HG02973 (cell line): ENCODE results near the gene IL10RA.
A peak's percentile ranks its signal among the peaks of the same experiment; 100 is the strongest.

Experiments used
- ATAC-seq: cut with Tn5 transposase; IDR thresholded peaks from one replicate; pipeline ENCODE4 v1.9.1; 2021; ENCODE audit warnings: moderate library complexity; ENCODE audit not compliant: unreplicated experiment

The IL10RA gene

GRCh38 chr11:118005224-118006152, 19.3 kb downstream of the IL10RA start:
- no peak for ATAC-seq

DNA sequence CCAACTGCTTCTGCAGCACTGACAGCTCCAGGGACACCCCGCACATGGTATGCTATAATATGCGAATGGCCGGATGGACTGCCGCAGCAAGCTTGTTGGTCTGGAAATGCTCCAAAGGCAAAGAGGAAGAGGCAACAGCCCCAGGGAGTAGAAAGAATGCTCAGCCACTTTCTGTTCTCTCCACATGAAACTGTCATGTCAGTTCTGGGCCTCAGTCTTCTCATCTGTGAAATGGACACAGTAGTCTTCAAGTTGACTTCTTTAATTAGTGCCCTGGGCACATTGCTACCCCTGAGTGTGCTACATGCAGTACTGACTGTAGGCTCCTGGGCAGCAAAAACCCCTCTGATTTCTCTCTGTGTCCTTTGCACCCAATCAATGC, 19.9 kb downstream of the IL10RA start:
- ATAC-seq, result no peak

DNA sequence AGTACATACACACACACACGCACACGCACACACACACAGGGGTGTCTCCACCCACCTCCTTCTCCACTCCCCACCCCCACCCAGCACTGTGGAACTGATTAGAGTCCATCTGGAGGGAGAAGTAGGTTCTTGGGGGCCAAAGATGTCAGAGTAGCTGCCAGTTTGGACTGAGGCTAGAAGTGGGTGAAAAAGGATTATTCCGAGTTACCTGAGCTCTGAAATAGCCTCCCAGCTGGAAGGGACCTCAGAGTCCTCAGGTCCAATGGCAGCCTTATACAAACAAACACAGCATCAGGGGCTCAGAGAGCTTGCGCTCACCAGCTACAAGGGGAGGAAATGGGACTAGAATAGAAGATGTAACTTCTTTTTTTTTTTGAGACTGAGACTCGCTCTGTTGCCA, 20.8 kb downstream of the IL10RA start:
- no peak for ATAC-seq

- ATAC-seq, result peak; percentile 32
Observed at GRCh38 chr11:118007563-118008270, 21.5 kb downstream of the IL10RA start.

DNA sequence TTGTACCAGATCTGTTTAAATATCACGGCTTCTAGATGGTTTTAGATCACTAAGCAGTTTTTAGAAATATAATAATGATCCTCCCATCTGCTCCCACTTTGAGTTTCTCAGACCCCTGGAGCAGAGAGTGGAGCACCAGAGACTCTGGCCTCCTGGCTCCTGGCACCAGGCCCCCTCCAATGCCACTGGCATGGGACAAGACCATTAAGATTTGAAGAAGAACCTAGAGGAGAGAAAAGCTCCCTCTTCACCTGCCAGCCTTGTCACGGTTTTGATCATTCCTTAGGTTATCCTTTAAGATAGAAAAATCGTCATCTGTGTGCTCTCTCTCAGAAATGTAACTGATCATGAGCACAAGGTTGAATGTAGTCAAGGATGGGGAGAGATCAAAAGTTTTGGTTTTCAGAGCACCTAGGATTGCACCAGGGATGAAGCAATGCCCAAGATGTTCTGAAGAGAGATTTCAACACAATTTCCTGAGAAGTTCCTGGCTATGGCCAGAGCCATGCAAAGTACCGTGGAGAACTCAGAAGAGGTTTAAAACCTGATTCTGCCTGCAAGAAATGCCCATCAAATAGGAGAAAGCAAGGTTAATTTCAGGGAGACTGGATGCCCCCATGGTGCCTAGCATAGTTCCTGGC, 22.2 kb downstream of the IL10RA start:
- ATAC-seq, result no peak

- no peak for ATAC-seq
Observed at GRCh38 chr11:118009864-118010737, 23.9 kb downstream of the IL10RA start.

- ATAC-seq, result peak; percentile 77
Observed at GRCh38 chr11:118010738-118011461, 24.7 kb downstream of the IL10RA start.

DNA sequence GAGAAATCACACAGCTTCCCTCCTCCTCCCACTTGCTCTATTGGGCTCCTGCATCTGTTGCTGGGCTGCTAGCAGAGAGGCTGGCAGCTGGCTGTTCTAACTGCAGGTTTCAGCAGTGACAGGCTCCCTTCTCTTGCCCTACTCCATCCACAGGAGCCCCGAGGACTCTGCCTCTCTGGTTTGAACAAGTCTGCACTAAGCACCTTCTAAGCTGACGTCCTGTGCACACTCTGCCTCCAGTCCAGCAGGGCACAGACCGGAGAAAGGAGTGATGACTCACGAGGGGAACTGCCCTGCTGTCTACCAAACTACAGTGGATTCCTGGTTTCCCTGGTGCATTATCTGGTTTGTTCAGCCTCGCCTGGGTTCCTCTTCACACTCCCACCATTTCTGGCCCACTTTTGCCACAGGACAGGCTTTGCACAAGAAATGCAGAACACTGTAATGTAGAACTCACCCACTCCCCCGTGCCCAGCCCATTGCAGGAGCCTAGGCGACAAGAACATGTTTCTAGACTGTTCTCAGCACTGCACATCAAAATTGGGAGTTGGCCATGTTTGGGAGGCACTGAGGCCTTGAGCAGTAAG, 26.0 kb downstream of the IL10RA start:
- no peak for ATAC-seq

GRCh38 chr11:118014022-118014421, 27.8 kb downstream of the IL10RA start:
- no peak for ATAC-seq

- no peak for ATAC-seq
Observed at GRCh38 chr11:118015385-118015841, 29.2 kb downstream of the IL10RA start.

DNA sequence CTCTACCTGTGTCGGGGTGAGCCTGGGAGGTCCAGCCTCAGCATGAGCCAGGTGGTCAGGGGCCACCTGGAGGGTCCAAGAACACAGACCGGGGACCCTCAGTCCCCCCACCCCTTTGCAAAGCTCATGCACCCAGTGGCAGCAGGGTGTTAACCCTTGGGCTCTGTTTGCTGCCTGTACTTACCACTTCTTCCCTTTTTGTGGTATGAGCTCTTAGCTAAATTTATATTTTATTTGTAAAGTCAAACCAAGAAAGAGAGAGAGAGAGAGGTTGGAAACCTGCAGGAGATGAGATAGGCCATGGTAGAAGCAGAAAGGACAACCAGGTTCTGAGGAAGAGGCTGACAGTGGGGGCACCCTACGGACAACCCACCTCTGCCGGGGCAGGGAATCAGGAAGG, 29.9 kb downstream of the IL10RA start:
- no peak for ATAC-seq

DNA sequence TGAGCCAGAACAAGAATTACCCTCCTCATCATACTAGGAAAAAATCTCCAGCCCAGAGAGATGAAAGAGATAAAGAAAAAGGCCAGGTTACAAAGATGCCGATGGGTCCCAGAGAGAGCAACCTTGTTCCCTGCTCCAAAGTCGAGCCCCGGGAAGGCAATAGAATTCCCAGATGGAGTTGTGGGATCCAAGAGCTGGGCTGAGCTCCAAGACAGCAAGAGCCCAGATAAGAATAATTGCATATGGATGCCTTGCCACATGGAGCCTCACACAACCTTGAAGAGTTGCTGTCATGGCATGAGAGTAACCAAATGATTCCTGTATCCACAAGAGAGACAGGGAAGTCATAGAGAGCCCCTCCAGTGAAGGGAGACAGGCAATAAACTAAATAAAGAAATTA, 30.9 kb downstream of the IL10RA start:
- ATAC-seq, result no peak

DNA sequence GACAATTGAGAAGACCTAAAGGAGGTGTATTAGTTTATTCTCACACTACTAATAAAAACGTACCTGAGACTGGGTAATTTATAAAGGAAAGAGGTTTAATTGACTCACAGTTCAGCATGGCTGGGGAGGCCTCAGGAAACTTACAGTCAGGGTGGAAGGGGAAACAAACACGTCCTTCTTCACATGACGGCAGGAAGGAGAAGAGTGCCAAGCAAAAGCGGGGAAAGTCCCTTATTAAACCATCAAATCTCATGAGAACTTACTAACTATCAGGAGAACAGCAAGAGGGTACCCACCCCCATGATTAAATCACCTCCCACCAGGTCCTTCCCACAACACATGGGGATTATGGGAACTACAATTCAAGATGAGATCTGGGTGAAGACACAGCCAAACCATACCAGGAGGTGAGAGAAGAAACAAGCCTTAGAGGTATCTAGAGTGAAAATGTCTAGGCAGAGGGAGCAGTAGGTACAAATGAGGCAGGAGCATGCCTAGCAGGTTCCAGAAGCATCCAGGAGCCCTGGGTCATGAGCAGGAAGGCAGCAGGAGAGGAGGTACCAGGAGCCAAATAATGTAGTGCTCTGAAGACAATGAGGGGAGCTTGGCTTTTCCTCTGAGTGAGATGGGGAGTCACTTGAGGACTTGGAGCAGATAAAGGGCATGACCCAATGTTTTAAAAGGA, 31.6 kb downstream of the IL10RA start:
- ATAC-seq, result no peak

GRCh38 chr11:118018401-118018800, 32.2 kb downstream of the IL10RA start:
- no peak for ATAC-seq

GRCh38 chr11:118021146-118021545, 35.0 kb downstream of the IL10RA start:
- no peak for ATAC-seq

GRCh38 chr11:118027694-118028093, 41.5 kb downstream of the IL10RA start:
- no peak for ATAC-seq

DNA sequence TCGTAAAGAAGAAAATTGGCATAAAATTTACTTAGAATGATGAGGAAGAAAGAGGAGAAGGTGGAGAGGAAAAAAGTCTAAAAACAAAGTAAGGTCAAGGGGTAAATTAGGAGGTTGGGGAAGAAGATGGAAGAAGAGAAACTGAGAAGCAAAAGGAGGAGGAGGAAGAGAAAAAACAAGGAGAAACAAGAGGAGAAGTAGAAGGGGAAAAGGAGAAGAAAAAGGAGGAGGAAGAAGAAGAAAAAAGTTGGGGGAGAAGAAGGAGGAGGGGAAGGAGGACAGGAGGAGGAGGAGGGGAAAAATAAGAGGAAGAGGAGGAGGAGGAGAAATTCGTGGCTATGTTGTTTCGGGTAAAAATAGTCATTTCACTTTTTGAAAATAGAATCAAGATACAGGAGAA, 42.4 kb downstream of the IL10RA start:
- no peak for ATAC-seq

DNA sequence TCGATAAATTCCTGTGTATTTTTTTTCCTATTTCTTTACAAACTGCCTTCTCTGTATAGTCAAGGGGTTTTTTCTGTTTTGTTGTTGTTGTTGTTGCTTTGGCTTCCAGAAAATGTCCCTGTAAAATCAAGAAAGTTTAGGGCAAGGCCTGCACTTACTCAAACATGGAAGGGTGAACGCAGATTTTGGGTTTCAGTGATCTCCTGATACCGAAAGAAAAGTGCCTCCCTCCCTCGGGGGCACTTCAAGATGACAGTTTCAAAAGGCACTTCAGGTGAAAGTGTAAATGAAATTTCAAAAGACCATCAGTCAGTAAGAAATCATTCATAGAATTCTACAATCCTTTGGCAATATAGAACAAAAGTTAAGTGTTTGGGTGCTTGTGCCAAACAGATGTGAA, 47.2 kb downstream of the IL10RA start:
- ATAC-seq, result no peak

DNA sequence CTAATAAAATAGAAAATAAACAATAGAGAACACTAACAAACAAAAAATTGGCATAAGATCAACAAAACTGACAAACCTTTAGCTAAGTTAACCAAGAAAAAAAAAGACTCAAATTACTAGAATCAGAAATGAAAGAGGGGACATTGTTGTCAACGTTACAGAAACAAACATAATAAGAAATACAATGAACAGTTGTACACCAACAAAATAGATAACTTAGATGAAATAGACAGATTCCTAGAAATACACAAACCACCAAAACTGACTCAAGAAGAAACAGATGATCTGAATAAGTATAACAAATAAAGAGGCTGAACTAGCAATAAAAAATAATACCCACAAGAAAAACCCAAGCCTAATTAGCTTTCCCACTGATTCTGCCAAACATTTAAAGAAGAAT, 55.9 kb downstream of the IL10RA start:
- ATAC-seq, result no peak
